HFF-Myc (cell line): ENCODE results near the gene IMPA2.

Source experiments
- DNase-seq: peaks from one replicate; pipeline ENCODE4 v3.0.0-alpha.2; 2011; ENCODE audit warnings: low read depth; ENCODE audit errors: extremely low read depth
- H3K4me3 ChIP-seq: replicated peaks from 2 replicates; pipeline ENCODE4 v1.5.1; 2011; ENCODE audit warnings: low read depth, mild to moderate bottlenecking, control low read depth, low read length
- CTCF ChIP-seq: IDR thresholded peaks from 2 replicates; pipeline ENCODE4 v1.5.1; 2012; ENCODE audit warnings: mild to moderate bottlenecking, low read depth, low read length, control low read depth; ENCODE audit errors: missing control alignments

Gene IMPA2

DNA sequence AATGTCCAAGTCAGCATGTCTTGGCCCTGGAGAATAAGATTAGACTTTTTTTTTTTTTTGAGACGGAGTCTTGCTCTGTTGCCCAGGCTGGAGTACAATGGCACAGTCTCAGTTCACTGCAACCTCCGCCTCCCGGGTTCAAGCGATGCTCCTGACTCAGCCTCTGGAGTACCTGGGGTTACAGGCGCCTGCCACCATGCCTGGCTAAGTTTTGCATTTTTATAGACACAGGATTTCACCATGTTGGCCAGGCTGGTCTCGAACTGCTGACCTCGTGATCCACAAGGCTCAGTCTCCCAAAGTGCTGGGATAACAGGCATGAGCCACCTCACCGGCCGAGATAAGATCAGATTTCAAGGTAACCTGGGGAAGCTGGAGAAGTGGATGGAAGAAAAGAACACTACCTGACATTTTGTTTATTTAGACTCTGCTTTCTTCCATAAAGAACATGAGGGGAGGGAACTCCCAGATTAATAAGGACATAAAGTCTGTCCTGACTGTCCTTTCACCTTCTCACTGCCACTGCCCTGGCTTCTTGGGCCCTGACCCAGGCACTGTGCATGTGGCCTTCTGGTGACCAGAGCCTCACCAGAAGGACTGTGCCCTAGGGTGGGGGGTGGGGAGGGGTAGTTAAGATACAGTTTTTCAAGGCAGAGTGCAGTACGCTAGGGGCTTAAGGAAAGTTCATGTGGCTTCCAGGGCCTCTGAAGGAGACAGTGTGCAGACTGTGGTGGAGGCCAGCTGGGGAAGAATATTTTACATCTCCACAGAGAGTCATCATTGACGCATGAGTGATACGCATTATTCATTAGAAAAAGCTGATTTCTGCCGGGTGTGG, 4.8 kb upstream of the IMPA2 start:
- no peak overlapping the region for H3K4me3 ChIP-seq
- no peak for TF ChIP-seq CTCF

GRCh38 chr18:11977153-11977466, 4.2 kb upstream of the IMPA2 start:
- no peak for TF ChIP-seq CTCF
- no peak overlapping the region for H3K4me3 ChIP-seq
- no peak for DNase-seq

More for the DNA sequence above, 4.8 kb upstream of the IMPA2 start:
- DNase-seq = no peak

GRCh38 chr18:11978956-11979355, 2.4 kb upstream of the IMPA2 start:
- no peak for DNase-seq
- TF ChIP-seq CTCF = no peak
- no peak overlapping the region for H3K4me3 ChIP-seq

- DNase-seq = no peak
- TF ChIP-seq CTCF = no peak
- H3K4me3 ChIP-seq = peak overlapping the region; percentile 53
These were observed 1.2 kb upstream of the IMPA2 start for GRCh38 chr18:11980163-11980493.

DNA sequence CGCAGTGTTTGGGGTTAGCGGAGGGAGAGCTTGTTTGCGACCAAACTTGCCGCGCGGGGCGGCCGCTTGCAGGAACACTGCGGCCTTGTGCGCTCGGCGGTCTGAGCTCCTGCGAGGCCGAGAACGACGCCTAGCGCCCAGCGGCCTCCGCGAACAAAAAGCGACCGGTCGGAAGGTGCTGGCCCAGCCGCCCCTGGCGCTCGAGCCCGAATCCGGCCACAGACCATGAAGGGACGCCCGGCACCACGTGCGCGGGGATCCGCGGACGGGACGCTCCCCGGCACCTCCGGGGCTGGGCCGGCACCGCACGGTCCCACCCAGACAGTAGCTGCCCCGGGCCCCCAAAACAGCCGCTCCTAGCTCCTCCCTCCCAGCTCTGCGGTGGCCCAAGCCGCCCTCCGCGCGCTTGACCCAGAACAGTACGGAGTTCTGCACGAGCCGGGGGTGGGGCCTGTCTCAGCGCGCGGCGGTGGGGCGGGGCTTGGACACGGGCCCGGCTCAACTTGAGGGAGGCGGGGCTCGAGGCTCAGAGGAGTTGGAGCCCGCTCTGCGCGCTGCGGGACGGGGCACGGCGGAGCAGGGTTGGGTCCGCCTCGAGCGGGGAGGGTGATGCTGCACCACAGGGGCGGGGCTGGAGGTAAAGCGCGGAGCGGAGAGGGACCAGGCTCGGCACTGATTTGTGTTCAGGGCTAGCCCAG, 664 bp upstream of the IMPA2 start:
- no peak for TF ChIP-seq CTCF
- H3K4me3 ChIP-seq = peak overlapping the region; percentile 53

DNA sequence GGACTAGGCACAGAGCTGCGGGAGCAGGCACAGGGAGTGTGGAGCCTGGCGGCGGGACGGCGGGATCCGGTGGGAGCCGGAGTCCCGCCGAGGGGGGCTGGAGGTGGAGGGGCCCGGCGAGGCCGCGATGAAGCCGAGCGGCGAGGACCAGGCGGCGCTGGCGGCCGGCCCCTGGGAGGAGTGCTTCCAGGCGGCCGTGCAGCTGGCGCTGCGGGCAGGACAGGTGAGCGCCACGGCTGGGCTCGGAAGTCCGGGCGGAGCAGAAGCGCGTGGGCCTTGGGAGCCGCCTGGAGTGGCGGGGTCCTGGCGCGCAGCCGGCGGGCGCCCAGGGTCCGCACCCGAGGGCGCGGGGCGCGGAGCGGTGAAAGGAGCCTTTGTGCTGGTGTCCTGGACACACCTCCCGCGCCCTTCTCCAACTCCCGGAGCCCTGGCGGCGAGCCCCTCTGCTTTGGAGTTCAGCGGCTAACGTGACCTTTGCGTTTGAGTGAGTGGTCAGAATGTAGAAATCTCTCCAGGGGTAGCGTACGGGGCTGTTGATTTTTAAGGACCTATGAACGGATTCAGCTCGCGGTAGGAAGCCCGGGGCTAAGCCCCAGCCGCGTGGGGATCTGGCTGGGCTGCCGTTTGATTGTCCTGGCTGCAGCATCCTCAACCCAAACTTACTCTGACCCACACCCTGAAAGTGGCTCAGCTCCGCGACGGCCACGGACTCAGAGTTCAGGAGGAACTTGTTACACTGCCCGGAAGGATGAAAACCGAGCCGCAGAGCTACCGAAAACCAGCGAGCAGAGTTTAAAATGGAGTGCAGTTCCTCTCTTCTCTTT, 448 bp downstream of the IMPA2 start:
- TF ChIP-seq CTCF = no peak
- peak overlapping the region; percentile 65 for H3K4me3 ChIP-seq
- DNase-seq = no peak

More for the DNA sequence above, 664 bp upstream of the IMPA2 start:
- DNase-seq = peak; percentile 94
